ENCODE measurements around the gene CDC42EP3. TPM values are rescaled to one million over a fixed set of nuclear protein-coding genes. Genes with fewer than 3 reads are reported as not detected.

The CDC42EP3 gene
- total RNA-seq, 1 experiment from 2014 or later, result 29.4 TPM

DNA sequence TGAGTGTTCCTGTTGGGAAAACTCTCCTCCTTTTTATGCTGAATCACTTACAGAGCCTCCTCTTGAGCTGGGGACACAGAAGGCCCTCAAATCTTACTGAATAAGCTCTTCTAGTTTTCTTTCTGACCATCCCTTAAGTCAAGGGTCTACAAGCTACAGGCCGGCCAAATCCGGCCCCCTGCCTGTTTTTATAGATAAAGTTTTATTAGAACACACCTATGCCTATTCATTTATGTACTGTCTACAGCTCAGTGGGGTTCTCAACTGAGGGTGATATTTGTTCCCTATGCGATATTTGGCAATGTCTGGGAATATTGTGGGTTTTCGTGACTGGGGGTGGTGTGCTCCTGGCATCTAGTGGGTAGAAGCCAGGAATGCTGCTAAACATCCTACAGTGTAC lies 14.0 kb downstream of the CDC42EP3 start:
- TF ChIP-seq, protein P1, sequence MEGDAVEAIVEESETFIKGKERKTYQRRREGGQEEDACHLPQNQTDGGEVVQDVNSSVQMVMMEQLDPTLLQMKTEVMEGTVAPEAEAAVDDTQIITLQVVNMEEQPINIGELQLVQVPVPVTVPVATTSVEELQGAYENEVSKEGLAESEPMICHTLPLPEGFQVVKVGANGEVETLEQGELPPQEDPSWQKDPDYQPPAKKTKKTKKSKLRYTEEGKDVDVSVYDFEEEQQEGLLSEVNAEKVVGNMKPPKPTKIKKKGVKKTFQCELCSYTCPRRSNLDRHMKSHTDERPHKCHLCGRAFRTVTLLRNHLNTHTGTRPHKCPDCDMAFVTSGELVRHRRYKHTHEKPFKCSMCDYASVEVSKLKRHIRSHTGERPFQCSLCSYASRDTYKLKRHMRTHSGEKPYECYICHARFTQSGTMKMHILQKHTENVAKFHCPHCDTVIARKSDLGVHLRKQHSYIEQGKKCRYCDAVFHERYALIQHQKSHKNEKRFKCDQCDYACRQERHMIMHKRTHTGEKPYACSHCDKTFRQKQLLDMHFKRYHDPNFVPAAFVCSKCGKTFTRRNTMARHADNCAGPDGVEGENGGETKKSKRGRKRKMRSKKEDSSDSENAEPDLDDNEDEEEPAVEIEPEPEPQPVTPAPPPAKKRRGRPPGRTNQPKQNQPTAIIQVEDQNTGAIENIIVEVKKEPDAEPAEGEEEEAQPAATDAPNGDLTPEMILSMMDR (IDR thresholded peaks at IDR 0.05; ENCODE audit: unreplicated experiment), result no peak
- no peaks in the 10 kb centered on the region for H3K36me3 Mint-ChIP-seq (ENCODE audit: insufficient read depth, unreplicated experiment)

DNA sequence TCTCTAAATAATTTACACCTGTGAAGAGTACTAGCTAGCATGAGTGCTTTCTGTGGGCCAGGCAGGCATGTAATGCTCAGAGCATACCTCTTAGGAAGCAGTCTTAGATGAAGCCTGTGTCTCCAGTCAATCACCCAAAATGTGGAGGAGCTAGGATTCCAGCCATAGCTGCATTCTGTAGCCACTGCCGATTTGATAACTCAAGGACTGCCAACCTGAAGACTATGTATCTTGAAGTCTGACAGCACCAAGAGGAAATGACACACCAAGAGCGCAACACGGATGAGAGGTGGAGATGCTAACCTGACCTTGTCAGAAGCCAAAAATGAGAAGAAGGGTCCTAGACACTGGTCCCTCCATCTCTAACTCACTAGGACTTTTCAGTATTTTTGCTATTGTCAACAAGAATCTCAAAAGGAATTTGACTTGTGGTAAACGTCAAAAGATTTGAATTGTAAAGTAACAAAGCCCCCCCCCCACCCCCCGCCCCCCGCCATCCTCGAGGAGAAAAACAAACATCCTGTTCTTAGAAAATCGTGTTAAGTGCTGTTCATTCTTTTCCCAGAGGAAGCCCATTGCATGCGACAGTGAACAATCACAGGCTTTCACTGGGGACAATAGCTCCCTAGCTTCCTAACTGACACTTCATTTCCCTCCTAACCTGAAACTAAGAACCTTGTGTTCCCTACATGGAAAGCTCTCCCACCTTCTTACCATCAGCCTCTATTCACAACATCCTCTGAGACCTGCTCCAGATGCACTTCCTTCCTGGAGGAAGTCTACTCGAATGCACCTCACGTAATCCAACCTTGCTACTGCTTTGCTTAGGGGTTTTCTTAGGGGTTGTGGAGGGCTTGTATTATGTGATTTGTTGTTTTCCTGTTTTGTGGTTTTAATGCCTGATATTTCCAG lies 14.7 kb downstream of the CDC42EP3 start:
- TF ChIP-seq, protein P1 (IDR thresholded peaks at IDR 0.05; ENCODE audit: unreplicated experiment), result no peak
- H3K4me1 Mint-ChIP-seq (ENCODE audit: low read depth, unreplicated experiment), result peaks cover 56% of the 10 kb centered on the region
- no peak for DNase-seq
- CTCF ChIA-PET, result interaction anchor here (1.3 kb wide), 1 partner anchor 242 kb away, joined by 3 read pairs; no protein-coding TSS in a partner anchor
- intact Hi-C loops (cut with micrococcal nuclease; ENCODE audit: unreplicated experiment), result no loop called here
- no TSS peak for BruUV-seq (replicated peaks)
- no peak overlapping the region for H3K4me3 Mint-ChIP-seq (ENCODE audit: low read depth, unreplicated experiment)
- no peaks in the 10 kb centered on the region for H3K36me3 Mint-ChIP-seq (ENCODE audit: insufficient read depth, unreplicated experiment)
- H3K27me3 Mint-ChIP-seq (ENCODE audit: unreplicated experiment), result no peaks in the 10 kb centered on the region
- peak overlapping the region; percentile 11 for H3K27ac Mint-ChIP-seq (ENCODE audit: unreplicated experiment)
- H3K9me3 Mint-ChIP-seq (ENCODE audit: low read depth, unreplicated experiment), result no peaks in the 10 kb centered on the region

More for the DNA sequence above, 14.0 kb downstream of the CDC42EP3 start:
- intact Hi-C loops (cut with micrococcal nuclease; ENCODE audit: unreplicated experiment), result no loop called here
- CTCF ChIA-PET, result no interaction called here
- Mint-ChIP-seq H3K27ac (ENCODE audit: unreplicated experiment) (peak overlapping the region; percentile 11), H3K27me3 (ENCODE audit: unreplicated experiment) (no peaks in the 10 kb centered on the region), H3K9me3 (ENCODE audit: low read depth, unreplicated experiment) (no peaks in the 10 kb centered on the region), H3K4me1 (ENCODE audit: low read depth, unreplicated experiment) (peaks cover 50% of the 10 kb centered on the region), H3K4me3 (ENCODE audit: low read depth, unreplicated experiment) (no peak overlapping the region)
- BruUV-seq (replicated peaks), result no TSS peak
- DNase-seq, result no peak

DNA sequence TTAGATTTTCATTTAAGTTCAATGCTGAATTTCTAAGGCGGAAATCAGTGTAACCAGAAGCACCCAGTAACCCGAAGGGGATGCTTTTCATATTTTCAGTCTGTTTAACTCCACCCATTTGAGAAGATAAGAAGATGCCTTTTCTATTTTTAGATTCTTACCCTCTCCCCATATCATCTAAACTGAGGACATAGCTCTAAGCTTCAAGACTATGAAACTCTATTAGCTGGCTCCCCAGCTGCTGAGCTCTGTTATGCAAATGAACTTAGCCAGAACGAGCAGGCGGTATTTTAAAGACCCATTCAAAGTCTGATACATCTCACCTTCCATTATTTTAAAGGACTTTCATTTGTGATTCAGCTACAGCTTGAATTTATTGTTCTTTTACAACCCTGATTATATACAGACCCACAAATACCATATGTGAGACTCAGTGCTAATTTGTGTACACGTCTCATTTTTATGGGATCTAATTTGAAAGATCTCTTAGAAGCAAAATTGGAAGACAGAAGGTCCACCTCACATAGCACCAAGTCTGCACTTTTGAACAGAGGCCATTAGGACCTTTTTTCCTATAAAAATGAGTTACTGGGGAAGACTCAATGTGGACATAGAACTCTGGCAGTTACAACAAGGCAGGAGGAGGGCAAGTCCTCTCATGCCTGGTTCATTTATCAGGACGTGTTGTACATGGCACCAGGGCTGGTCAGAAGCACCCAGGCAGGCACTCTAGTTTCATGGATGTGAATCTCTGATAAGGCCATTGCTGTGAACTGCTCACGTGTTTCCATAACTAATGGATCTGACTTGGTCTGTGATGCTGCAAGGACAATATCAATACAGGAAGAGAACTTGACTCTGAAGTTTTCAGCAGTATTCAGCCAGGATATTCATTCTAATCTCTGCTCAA lies 16.3 kb downstream of the CDC42EP3 start:
- Mint-ChIP-seq H3K4me1 (ENCODE audit: low read depth, unreplicated experiment) (peaks cover 53% of the 10 kb centered on the region), H3K36me3 (ENCODE audit: insufficient read depth, unreplicated experiment) (no peaks in the 10 kb centered on the region), H3K4me3 (ENCODE audit: low read depth, unreplicated experiment) (no peak overlapping the region), H3K27ac (ENCODE audit: unreplicated experiment) (no peak overlapping the region), H3K27me3 (ENCODE audit: unreplicated experiment) (no peaks in the 10 kb centered on the region), H3K9me3 (ENCODE audit: low read depth, unreplicated experiment) (no peaks in the 10 kb centered on the region)
- intact Hi-C loops (cut with micrococcal nuclease; ENCODE audit: unreplicated experiment), result no loop called here
- CTCF ChIA-PET, result no interaction called here
- TF ChIP-seq, protein P1 (IDR thresholded peaks at IDR 0.05; ENCODE audit: unreplicated experiment), result no peak
- BruUV-seq (replicated peaks), result no TSS peak
- DNase-seq, result no peak

DNA sequence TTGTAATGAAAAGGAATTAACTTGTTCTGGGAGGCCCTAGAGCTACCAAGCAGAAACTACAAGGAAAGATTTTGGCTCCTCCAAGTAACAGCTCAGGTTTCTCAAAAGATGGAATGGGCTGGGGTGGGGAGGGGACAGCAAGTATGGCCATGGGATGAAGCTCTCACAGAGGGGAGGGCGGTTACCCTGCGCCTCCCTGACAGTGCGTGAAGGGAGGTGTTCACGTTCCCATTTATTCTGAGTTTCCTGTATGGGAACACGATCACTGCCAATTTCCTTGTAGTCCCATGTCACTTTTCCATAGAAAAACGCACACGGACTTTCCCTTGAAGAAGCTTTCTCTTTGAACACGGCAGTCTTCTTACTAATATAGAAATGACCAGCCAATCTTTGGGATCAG lies 17.0 kb downstream of the CDC42EP3 start:
- H3K27me3 Mint-ChIP-seq (ENCODE audit: unreplicated experiment), result no peaks in the 10 kb centered on the region
- TF ChIP-seq, protein P1 (IDR thresholded peaks at IDR 0.05; ENCODE audit: unreplicated experiment), result no peak
- H3K27ac Mint-ChIP-seq (ENCODE audit: unreplicated experiment), result peak overlapping the region; percentile 16
- H3K4me1 Mint-ChIP-seq (ENCODE audit: low read depth, unreplicated experiment), result peaks cover 52% of the 10 kb centered on the region
- no TSS peak for BruUV-seq (replicated peaks)
- no peak overlapping the region for H3K4me3 Mint-ChIP-seq (ENCODE audit: low read depth, unreplicated experiment)
- no peaks in the 10 kb centered on the region for H3K9me3 Mint-ChIP-seq (ENCODE audit: low read depth, unreplicated experiment)
- H3K36me3 Mint-ChIP-seq (ENCODE audit: insufficient read depth, unreplicated experiment), result no peaks in the 10 kb centered on the region
- DNase-seq, result no peak
- intact Hi-C loops (cut with micrococcal nuclease; ENCODE audit: unreplicated experiment), result no loop called here
- CTCF ChIA-PET, result interaction anchor here (0.6 to 0.7 kb wide), 2 partner anchors 9 to 19 kb away, joined by 3 to 4 read pairs; no protein-coding TSS in a partner anchor

All from Calu3 (cell line).